AG10803 (cell line): ENCODE results near the gene DPYSL4.

Experiments
- DNase-seq: peaks from one replicate; pipeline ENCODE4 v3.0.0; 2010; ENCODE audit warnings: low read depth
- H3K4me3 ChIP-seq: 2 replicates; pipeline ENCODE4 v1.5.1; 2011; ENCODE audit warnings: mild to moderate bottlenecking, low read length, control low read depth
- TF ChIP-seq, protein P1 (sequence below): conservative IDR thresholded peaks from 2 replicates; pipeline ENCODE4 v1.5.1; 2011; ENCODE audit warnings: mild to moderate bottlenecking, low read length, control low read depth, inconsistent platforms

Gene DPYSL4

GRCh38 chr10:132141076-132141475 is 45.7 kb upstream of the DPYSL4 start:
- no peak for DNase-seq
- no peak overlapping the region for H3K4me3 ChIP-seq
- TF ChIP-seq, protein P1, sequence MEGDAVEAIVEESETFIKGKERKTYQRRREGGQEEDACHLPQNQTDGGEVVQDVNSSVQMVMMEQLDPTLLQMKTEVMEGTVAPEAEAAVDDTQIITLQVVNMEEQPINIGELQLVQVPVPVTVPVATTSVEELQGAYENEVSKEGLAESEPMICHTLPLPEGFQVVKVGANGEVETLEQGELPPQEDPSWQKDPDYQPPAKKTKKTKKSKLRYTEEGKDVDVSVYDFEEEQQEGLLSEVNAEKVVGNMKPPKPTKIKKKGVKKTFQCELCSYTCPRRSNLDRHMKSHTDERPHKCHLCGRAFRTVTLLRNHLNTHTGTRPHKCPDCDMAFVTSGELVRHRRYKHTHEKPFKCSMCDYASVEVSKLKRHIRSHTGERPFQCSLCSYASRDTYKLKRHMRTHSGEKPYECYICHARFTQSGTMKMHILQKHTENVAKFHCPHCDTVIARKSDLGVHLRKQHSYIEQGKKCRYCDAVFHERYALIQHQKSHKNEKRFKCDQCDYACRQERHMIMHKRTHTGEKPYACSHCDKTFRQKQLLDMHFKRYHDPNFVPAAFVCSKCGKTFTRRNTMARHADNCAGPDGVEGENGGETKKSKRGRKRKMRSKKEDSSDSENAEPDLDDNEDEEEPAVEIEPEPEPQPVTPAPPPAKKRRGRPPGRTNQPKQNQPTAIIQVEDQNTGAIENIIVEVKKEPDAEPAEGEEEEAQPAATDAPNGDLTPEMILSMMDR: no peak

GRCh38 chr10:132141526-132142395 is 45.0 kb upstream of the DPYSL4 start:
- TF ChIP-seq, protein P1: no peak
- H3K4me3 ChIP-seq: no peak overlapping the region
- no peak for DNase-seq

DNA sequence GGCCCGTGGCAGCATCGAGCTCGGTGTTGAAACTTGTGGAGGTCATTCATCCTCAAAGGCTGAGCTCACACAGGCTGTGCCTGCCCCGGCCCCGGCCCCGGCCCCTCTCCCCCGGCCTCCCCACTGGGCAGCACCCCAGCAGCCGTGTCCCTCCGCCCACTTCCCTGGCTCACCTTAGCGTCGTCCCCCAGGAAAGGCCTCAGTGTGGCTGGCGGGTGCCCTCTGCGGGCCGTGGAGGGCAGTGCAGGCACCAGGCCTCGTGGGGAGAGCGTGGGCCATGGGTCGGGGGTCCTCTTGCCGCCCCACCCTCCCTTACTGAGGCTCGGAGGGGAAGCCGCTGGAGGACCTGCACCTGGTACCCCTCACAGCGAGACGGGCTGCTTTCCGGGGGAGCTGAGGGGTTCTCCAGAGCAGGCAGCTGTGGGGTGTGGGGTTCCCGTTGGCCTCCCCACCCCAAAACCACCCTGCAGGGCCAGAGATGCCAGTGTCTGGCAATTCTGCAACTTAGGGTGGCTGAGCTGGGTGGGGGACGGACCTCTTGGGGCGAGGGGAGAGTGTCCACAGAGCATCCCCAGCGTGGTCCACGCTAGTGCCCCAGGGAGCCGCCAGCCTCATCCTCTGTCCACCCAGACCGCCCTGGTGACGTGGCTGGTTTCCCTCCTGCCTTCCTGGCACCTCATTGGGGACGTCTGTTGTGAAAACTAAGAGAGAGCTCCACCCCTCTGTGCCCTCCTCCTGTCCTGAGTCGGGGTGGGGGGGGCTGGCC is 44.2 kb upstream of the DPYSL4 start:
- H3K4me3 ChIP-seq: no peak overlapping the region
- peak; percentile 4 for DNase-seq
- TF ChIP-seq, protein P1: peak; percentile 68

DNA sequence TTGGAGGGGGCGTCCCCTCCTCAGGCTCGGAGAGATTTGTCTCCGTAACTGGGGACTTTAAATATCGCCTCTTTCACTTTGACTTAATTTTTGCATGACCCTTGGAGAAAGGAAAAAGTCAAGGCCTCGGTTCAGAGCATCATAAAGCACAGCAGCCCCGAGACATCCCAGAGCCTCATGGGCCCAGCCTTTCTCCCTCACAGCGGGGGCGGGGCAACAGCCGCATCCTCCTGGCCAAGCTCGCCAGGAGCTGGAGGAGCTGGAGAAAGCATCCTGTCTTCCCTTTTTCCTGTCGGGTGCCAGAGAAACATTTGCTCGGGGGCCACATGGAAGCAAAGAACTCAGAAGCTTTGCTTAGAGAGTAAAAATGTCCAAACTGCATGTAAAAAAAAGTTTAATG is 43.6 kb upstream of the DPYSL4 start:
- no peak overlapping the region for H3K4me3 ChIP-seq
- TF ChIP-seq, protein P1: no peak
- no peak for DNase-seq

GRCh38 chr10:132144086-132144485 is 42.7 kb upstream of the DPYSL4 start:
- TF ChIP-seq, protein P1: no peak
- H3K4me3 ChIP-seq: no peak overlapping the region
- DNase-seq: no peak

DNA sequence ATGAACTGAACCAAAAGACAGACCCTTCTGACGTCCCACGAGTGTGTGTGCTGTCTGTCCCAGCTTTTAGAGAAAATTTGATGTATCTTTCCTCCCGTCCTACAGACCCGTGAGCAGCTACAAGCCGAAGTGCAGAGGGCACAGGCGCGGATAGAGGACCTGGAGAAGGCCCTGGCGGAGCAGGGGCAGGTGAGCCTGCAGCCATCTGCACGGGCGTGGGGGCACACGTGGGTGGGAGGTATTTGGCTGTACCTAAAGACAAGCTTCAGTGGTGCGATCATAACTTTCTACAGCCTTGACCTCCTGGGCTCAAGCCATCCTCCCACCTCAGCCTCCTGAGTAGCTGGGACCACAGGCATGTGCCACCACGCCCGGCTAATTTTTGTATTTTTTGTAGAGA is 41.7 kb upstream of the DPYSL4 start:
- TF ChIP-seq, protein P1: no peak
- no peak overlapping the region for H3K4me3 ChIP-seq
- no peak for DNase-seq
